Activated CD8-positive, alpha-beta T cell treated with anti-CD3 and anti-CD28 coated beads for 36 hours (primary cell): Measurements from ENCODE around the gene BPIFB2. TPM values are rescaled to one million over a fixed set of nuclear protein-coding genes. Genes with fewer than 3 reads are reported as not detected.

Experiments
- ATAC-seq: fragments of 200-7000 bp; cut with Tn5 transposase; one replicate; pipeline ENCODE4 v1.10.0; 2021; ENCODE audit warnings: mild to moderate bottlenecking, moderate library complexity
- CTCF ChIA-PET: fragments of 350-600 bp; sonication (Branson Sonifier 250); formaldehyde crosslinking; loops from one replicate; lab custom pipeline; 2021; ENCODE audit warnings: antibody characterized with exemption; lab: Charles Lee
- POLR2A ChIA-PET: fragments of 350-600 bp; sonication (Branson Sonifier 250); formaldehyde crosslinking; loops from one replicate; lab custom pipeline; 2021; ENCODE audit warnings: antibody characterized with exemption; lab: Charles Lee
- DNase-seq: peaks from one replicate; pipeline ENCODE4 v3.0.0-alpha.2; 2020
- H3K27ac Mint-ChIP-seq: one replicate; pipeline ENCODE4 v1.8.0; 2021; ENCODE audit warnings: mild to moderate bottlenecking, mixed read lengths
- H3K27me3 Mint-ChIP-seq: one replicate; pipeline ENCODE4 v1.8.0; 2021; ENCODE audit warnings: mixed read lengths
- H3K36me3 Mint-ChIP-seq: one replicate; pipeline ENCODE4 v1.8.0; 2021; ENCODE audit warnings: low read depth, mixed read lengths
- H3K4me1 Mint-ChIP-seq: one replicate; pipeline ENCODE4 v1.8.0; 2021; ENCODE audit warnings: low read depth, mixed read lengths
- H3K4me3 Mint-ChIP-seq: one replicate; pipeline ENCODE4 v1.8.0; 2021; ENCODE audit warnings: mild to moderate bottlenecking, moderate library complexity, mixed read lengths
- H3K9me3 Mint-ChIP-seq: one replicate; pipeline ENCODE4 v1.8.0; 2021; ENCODE audit warnings: mixed read lengths
- intact Hi-C: fragments of 100-400 bp; cut with micrococcal nuclease; formaldehyde crosslinking; loops from one replicate; pipeline ENCODE4 v1.10.0; 2022
- total RNA-seq, 2 experiments: library from RNA; stranded (reverse); gene quantifications; one replicate each; pipeline ENCODE4 v1.2.3, GENCODE V29; 2021
- TF ChIP-seq, protein P1 (sequence below): fragments of 200-600 bp; IDR thresholded peaks from one replicate; pipeline ENCODE4 v1.8.0; 2022; ENCODE audit warnings: antibody characterized with exemption, mild to moderate bottlenecking

Gene BPIFB2
- total RNA-seq, 2 experiments from 2014 or later: not detected

DNA sequence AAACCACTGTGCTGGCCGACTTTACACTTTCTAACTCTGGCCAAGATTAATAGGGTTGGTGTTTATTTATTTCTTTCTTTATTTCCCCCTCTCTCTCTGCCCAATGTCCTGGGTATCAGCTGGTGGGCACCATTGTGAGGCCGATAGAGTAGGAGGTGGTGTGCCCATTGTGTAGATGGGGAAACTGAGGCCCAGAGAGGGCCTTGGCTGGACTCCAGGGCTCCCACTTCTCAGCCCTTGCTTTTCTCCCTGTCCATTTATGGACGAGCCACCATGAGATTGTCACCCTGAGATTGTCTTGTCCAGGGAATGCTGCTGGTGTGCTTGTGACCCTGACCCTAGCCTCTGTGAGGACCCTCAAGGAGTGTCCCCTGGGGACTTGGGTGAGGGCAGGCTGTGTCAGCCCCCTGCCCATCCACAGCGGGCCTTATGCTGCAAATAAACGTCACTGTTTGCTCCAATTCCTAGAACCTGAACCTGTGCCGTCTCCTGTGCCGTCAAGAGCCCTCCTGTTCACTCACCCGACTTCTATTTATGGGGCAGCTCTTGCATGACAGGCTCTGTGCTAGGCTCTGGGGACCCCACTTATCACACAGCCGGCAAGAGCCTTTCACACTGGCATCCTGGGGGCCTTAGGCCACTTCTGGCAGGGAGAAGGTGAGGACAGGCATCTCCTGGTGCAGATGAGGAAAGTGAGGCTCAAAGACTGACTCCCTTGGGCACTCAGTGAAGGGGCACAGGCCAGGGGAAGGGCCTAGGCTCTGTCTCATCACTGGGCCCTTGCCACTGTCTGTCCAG lies 28.1 kb upstream of the BPIFB2 start:
- Mint-ChIP-seq H3K27me3 (no peaks in the 10 kb centered on the region), H3K4me1 (peaks cover 19% of the 10 kb centered on the region), H3K36me3 (peaks cover 15% of the 10 kb centered on the region), H3K4me3 (no peak overlapping the region), H3K27ac (no peak overlapping the region), H3K9me3 (peaks cover 10% of the 10 kb centered on the region)
- POLR2A ChIA-PET: no interaction called here
- DNase-seq (no peak), ATAC-seq (no peak)
- CTCF ChIA-PET: interaction anchor here (2.4 kb wide), 1 partner anchor 25 kb away, joined by 6 read pairs; the partner anchor contains the start of gene SUN5
- TF ChIP-seq, protein P1, sequence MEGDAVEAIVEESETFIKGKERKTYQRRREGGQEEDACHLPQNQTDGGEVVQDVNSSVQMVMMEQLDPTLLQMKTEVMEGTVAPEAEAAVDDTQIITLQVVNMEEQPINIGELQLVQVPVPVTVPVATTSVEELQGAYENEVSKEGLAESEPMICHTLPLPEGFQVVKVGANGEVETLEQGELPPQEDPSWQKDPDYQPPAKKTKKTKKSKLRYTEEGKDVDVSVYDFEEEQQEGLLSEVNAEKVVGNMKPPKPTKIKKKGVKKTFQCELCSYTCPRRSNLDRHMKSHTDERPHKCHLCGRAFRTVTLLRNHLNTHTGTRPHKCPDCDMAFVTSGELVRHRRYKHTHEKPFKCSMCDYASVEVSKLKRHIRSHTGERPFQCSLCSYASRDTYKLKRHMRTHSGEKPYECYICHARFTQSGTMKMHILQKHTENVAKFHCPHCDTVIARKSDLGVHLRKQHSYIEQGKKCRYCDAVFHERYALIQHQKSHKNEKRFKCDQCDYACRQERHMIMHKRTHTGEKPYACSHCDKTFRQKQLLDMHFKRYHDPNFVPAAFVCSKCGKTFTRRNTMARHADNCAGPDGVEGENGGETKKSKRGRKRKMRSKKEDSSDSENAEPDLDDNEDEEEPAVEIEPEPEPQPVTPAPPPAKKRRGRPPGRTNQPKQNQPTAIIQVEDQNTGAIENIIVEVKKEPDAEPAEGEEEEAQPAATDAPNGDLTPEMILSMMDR: no peak
- intact Hi-C loops: no loop called here

DNA sequence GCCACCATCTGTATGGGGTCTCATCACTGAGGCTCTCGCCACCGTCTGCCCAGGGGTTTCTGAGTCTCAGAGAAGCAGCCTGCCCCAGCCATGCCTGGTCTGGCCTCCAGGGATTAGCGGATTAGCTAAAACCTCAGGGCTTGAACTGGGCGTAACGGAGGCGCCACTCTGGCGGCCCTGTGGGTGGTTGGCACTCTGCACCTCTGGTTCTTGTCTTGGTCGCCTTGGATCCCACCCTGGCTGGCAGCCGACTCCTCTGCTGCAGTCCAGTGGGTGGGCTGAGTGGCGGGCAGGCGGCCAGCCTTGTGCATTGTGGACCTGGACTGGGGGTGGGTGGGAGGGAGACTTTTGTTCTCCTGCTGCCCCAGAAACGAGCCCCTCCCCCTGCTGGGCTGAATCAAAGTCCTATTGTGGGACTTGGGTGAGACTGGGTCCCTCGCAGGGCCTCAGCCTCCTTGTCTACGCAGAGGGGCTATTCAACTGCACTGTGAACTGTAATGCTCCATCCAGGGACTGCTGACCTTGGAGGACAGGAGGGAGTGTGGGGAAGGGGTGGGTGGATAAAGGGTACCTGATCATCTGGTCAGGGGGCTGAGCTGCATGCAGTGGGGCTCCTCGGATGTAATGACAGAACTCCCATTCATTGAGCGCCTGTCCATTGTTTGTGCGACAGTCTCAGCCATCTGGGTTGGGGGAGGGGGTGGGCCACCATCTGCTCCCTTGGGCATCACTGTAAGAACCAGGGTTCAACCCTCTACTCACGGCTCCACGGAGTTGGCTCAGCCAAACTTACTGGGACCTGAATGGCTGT lies 27.2 kb upstream of the BPIFB2 start:
- CTCF ChIA-PET: no interaction called here
- H3K27ac Mint-ChIP-seq: no peak overlapping the region

DNA sequence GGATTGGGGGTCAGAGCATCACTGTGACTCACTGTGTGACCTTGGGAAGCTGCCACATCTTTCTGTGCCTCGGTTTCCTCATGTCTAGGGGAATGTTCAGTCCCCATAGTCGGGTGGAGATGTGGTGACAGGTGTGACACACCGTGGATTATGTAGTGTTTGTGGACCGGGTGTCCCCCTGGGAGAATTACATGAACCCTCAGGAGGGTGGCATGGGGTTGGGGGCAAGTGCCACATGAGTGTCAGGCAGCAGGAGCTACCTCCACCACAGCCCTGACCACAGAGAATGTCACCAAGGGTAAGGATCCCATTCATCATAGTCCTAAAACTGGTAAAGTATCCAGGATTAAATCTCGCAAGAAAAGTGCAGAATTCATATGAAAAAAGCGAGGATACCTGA lies 26.5 kb upstream of the BPIFB2 start:
- H3K9me3 Mint-ChIP-seq: peaks cover 7% of the 10 kb centered on the region
- no peaks in the 10 kb centered on the region for H3K27me3 Mint-ChIP-seq
- intact Hi-C loops: no loop called here
- H3K4me3 Mint-ChIP-seq: no peak overlapping the region
- no peak for DNase-seq
- ATAC-seq: no peak
- H3K4me1 Mint-ChIP-seq: peaks cover 12% of the 10 kb centered on the region
- H3K27ac Mint-ChIP-seq: no peak overlapping the region
- ChIA-PET POLR2A (interaction anchor here (0.7 to 1.1 kb wide), 3 partner anchors 9 to 15 kb away, joined by 3 read pairs; no protein-coding TSS in a partner anchor), CTCF (interaction anchor here (0.6 kb wide), 1 partner anchor 79 kb away, joined by 3 read pairs; no protein-coding TSS in a partner anchor)
- TF ChIP-seq, protein P1: no peak
- H3K36me3 Mint-ChIP-seq: peaks cover 11% of the 10 kb centered on the region

More for the DNA sequence above, 27.2 kb upstream of the BPIFB2 start:
- POLR2A ChIA-PET: interaction anchor here (1.1 kb wide), 1 partner anchor 10 kb away, joined by 3 read pairs; no protein-coding TSS in a partner anchor
- peaks cover 12% of the 10 kb centered on the region for H3K4me1 Mint-ChIP-seq
- intact Hi-C loops: no loop called here
- no peak overlapping the region for H3K4me3 Mint-ChIP-seq
- H3K9me3 Mint-ChIP-seq: peaks cover 7% of the 10 kb centered on the region
- TF ChIP-seq, protein P1: no peak
- no peaks in the 10 kb centered on the region for H3K27me3 Mint-ChIP-seq
- peaks cover 11% of the 10 kb centered on the region for H3K36me3 Mint-ChIP-seq
- no peak for ATAC-seq
- DNase-seq: no peak

DNA sequence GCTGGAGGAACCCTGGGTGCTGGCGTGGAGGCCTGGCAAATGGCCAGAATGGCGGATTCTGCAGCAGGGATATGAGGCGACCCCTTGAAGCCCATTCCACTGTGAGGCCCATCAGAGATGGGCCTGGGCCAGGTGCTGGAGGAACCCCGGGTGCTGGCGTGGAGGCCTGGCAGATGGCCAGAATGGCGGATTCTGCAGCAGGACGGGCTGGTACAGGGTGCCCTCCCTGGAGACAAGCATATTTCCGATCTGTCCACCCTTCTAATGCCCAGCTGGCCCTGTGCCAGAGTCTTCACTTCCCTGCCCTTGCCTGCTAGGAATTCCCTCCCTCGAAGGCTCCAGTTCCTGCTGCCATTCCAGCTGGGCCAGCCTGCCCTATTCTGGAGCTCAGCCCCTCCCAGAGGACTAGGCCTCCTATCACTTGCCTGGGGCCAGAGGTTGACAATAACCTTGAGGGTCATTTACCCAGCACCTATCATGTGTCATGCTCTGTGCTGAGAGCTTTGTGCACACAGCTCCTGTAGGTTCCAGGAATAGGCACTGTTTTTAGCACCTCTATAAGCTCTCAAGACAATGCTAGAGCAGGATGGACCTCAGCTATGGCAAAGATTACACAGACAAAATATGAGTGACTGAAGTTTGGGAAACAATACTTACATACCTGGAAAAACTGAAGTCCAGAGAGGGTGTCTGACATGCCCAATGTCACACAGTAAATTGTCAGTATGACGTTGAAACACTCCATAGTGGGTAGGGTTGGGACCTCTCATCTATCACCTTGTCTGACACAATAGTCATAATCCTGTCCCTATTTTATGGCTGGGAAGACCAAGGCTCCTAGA lies 24.7 kb upstream of the BPIFB2 start:
- ChIA-PET POLR2A (interaction anchor here (1.1 to 1.2 kb wide), 2 partner anchors 10 to 37 kb away, joined by 3 read pairs; no protein-coding TSS in a partner anchor), CTCF (interaction anchor here (0.9 to 1.2 kb wide), 2 partner anchors 15 to 37 kb away, joined by 3 to 4 read pairs; no protein-coding TSS in a partner anchor)
- no peaks in the 10 kb centered on the region for H3K36me3 Mint-ChIP-seq
- H3K27me3 Mint-ChIP-seq: no peaks in the 10 kb centered on the region
- no peak overlapping the region for H3K4me3 Mint-ChIP-seq
- no peak for DNase-seq
- intact Hi-C loops: no loop called here
- no peak overlapping the region for H3K27ac Mint-ChIP-seq
- H3K4me1 Mint-ChIP-seq: peaks cover 2% of the 10 kb centered on the region
- TF ChIP-seq, protein P1: no peak
- ATAC-seq: no peak
- no peaks in the 10 kb centered on the region for H3K9me3 Mint-ChIP-seq
